Measurements from ENCODE around the gene PIP5K1C. TPM values are rescaled to one million over a fixed set of nuclear protein-coding genes. Genes with fewer than 3 reads are reported as not detected.
A peak's percentile ranks its signal among the peaks of the same experiment; 100 is the strongest.

Gene PIP5K1C
- total RNA-seq, 6 experiments from 2014 or later, result 73.8 to 95.6 (median 78.7) TPM

- Mint-ChIP-seq H3K36me3 (ENCODE audit: low read depth) (peaks cover 8% of the 10 kb centered on the region), H3K4me3 (no peak overlapping the region), H3K27me3 (ENCODE audit: insufficient read depth) (peaks cover 3% of the 10 kb centered on the region; the same call in 1 of the 2 replicates), H3K9me3 (no peaks in the 10 kb centered on the region), H3K27ac (0 out of 2 replicates have a peak overlapping the region, but pooled peaks have one; percentile 21), H3K4me1 (ENCODE audit: low read depth) (peaks cover 14% of the 10 kb centered on the region)
- TF ChIP-seq CTCF (IDR thresholded peaks at IDR 0.05), result peak; percentile 68
- DNase-seq, result no peak
Measured at GRCh38 chr19:3653865-3654513, 46.3 kb downstream of the PIP5K1C start.

- no peak overlapping the region for H3K27ac Mint-ChIP-seq
- no peak for TF ChIP-seq CTCF (IDR thresholded peaks at IDR 0.05)
- H3K27me3 Mint-ChIP-seq (ENCODE audit: insufficient read depth), result peaks cover 3% of the 10 kb centered on the region; the same call in 1 of the 2 replicates
- H3K4me1 Mint-ChIP-seq (ENCODE audit: low read depth), result peaks cover 14% of the 10 kb centered on the region
- DNase-seq, result no peak
- no peaks in the 10 kb centered on the region for H3K9me3 Mint-ChIP-seq
- no peak overlapping the region for H3K4me3 Mint-ChIP-seq
- H3K36me3 Mint-ChIP-seq (ENCODE audit: low read depth), result peaks cover 8% of the 10 kb centered on the region
Measured at GRCh38 chr19:3653081-3653795, 47.0 kb downstream of the PIP5K1C start.

- no peak for TF ChIP-seq CTCF (IDR thresholded peaks at IDR 0.05)
- H3K4me1 Mint-ChIP-seq (ENCODE audit: low read depth), result peaks cover 14% of the 10 kb centered on the region
- no peak overlapping the region for H3K4me3 Mint-ChIP-seq
- H3K36me3 Mint-ChIP-seq (ENCODE audit: low read depth), result peaks cover 6% of the 10 kb centered on the region
- peaks cover 3% of the 10 kb centered on the region; the same call in 1 of the 2 replicates for H3K27me3 Mint-ChIP-seq (ENCODE audit: insufficient read depth)
- no peaks in the 10 kb centered on the region for H3K9me3 Mint-ChIP-seq
- H3K27ac Mint-ChIP-seq, result no peak overlapping the region
- no peak for DNase-seq
Measured at GRCh38 chr19:3652422-3652821, 47.8 kb downstream of the PIP5K1C start.

GRCh38 chr19:3651684-3652083 lies 48.6 kb downstream of the PIP5K1C start:
- TF ChIP-seq CTCF (IDR thresholded peaks at IDR 0.05), result no peak
- H3K27ac Mint-ChIP-seq, result no peak overlapping the region
- H3K36me3 Mint-ChIP-seq (ENCODE audit: low read depth), result no peaks in the 10 kb centered on the region
- peaks cover 13% of the 10 kb centered on the region for H3K4me1 Mint-ChIP-seq (ENCODE audit: low read depth)
- H3K9me3 Mint-ChIP-seq, result no peaks in the 10 kb centered on the region
- peaks cover 3% of the 10 kb centered on the region; the same call in 1 of the 2 replicates for H3K27me3 Mint-ChIP-seq (ENCODE audit: insufficient read depth)
- DNase-seq, result no peak
- no peak overlapping the region for H3K4me3 Mint-ChIP-seq

GRCh38 chr19:3649888-3650287 lies 50.4 kb downstream of the PIP5K1C start:
- no peaks in the 10 kb centered on the region for H3K4me1 Mint-ChIP-seq (ENCODE audit: low read depth)
- no peaks in the 10 kb centered on the region for H3K36me3 Mint-ChIP-seq (ENCODE audit: low read depth)
- no peak for DNase-seq
- TF ChIP-seq CTCF (IDR thresholded peaks at IDR 0.05), result no peak
- no peaks in the 10 kb centered on the region for H3K9me3 Mint-ChIP-seq
- no peaks in the 10 kb centered on the region for H3K27me3 Mint-ChIP-seq (ENCODE audit: insufficient read depth)
- no peak overlapping the region for H3K4me3 Mint-ChIP-seq
- H3K27ac Mint-ChIP-seq, result no peak overlapping the region
